BE2C (cell line): Measurements from ENCODE around the gene SCAMP2.

Experiments
- DNase-seq: peaks from one replicate; pipeline ENCODE4 v3.0.0-alpha.2; 2020
- H3K27me3 ChIP-seq: fragments of 250-450 bp; sonication (Bioruptor Pico); 2 replicates; pipeline ENCODE4 v1.5.1; 2020; ENCODE audit warnings: mild to moderate bottlenecking
- H3K36me3 ChIP-seq: fragments of 250-450 bp; sonication (Bioruptor Pico); 2 replicates; pipeline ENCODE4 v1.5.1; 2020; ENCODE audit warnings: mild to moderate bottlenecking
- H3K4me1 ChIP-seq: fragments of 250-450 bp; sonication (Bioruptor Pico); 2 replicates; pipeline ENCODE4 v1.5.1; 2020
- H3K4me3 ChIP-seq: 2 replicates; pipeline ENCODE4 v1.5.1; 2011; ENCODE audit warnings: low read depth, low read length
- H3K9me3 ChIP-seq: fragments of 250-450 bp; sonication (Bioruptor Pico); 2 replicates; pipeline ENCODE4 v1.5.1; 2020
- TF ChIP-seq, protein P1 (sequence below): IDR thresholded peaks from 2 replicates; pipeline ENCODE4 v1.5.1; 2012; ENCODE audit warnings: mild to moderate bottlenecking, low read depth, low read length

SCAMP2 gene

DNA sequence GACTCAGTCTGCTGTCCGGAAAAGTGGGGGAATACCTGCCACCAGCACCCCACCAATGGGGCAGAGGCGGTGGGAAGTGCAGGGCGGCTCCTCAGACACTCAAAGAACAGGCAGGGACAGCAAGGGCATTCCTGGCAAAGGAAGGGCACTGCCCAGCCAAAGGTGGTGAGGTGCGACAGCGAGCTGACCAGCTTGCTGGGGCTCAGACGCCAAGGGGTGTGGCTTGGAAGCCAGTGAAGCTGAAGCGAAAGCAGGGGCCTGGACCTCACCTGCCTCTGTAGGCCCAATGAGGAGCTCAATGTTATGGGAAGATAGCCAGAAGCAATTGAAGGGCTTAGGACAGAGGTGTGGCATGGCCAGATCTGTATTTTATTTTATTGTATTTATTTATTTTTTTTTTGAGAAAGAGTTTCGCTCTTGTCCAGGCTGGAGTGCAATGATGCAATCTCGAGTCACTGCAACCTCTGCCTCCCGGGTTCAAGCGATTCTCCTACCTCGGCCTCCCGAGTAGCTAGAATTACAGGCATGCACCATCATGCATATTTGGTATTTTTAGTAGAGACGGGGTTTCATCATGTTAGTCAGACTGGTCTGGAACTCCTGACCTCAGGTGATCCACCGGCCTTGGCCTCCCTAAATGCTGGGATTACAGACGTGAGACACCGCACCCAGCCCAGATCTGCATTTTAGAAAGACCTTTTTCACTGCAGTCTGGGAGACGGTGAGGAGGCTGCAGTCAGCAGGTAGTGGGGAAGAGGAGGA is 64.9 kb downstream of the SCAMP2 start:
- H3K9me3 ChIP-seq, result no peaks in the 10 kb centered on the region
- TF ChIP-seq, protein P1, sequence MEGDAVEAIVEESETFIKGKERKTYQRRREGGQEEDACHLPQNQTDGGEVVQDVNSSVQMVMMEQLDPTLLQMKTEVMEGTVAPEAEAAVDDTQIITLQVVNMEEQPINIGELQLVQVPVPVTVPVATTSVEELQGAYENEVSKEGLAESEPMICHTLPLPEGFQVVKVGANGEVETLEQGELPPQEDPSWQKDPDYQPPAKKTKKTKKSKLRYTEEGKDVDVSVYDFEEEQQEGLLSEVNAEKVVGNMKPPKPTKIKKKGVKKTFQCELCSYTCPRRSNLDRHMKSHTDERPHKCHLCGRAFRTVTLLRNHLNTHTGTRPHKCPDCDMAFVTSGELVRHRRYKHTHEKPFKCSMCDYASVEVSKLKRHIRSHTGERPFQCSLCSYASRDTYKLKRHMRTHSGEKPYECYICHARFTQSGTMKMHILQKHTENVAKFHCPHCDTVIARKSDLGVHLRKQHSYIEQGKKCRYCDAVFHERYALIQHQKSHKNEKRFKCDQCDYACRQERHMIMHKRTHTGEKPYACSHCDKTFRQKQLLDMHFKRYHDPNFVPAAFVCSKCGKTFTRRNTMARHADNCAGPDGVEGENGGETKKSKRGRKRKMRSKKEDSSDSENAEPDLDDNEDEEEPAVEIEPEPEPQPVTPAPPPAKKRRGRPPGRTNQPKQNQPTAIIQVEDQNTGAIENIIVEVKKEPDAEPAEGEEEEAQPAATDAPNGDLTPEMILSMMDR, result no peak
- no peak overlapping the region for H3K4me3 ChIP-seq
- H3K36me3 ChIP-seq, result peaks cover 12% of the 10 kb centered on the region
- no peaks in the 10 kb centered on the region for H3K27me3 ChIP-seq
- no peaks in the 10 kb centered on the region for H3K4me1 ChIP-seq
- DNase-seq, result no peak

DNA sequence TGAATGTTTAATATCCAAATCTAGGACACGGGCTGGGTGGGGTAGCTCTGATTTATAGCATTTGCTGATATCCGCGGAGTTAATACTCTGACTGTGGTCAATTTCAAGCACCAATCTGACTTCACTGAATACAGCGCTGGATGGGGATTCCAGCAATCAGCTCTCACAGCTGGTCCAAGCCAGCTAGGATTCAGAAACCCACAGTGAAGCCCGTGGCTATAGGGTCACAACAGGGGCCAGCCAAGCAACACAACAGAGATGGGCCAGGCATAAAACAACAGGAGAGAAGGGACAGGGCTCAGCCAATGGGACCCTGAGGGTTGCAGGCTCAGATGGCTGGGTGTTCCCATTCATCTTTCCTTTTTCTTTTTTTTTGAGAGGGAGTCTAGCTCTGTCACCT is 65.9 kb downstream of the SCAMP2 start:
- no peaks in the 10 kb centered on the region for H3K27me3 ChIP-seq
- H3K4me1 ChIP-seq, result no peaks in the 10 kb centered on the region
- H3K9me3 ChIP-seq, result no peaks in the 10 kb centered on the region
- no peak for DNase-seq
- H3K36me3 ChIP-seq, result peaks cover 22% of the 10 kb centered on the region
- TF ChIP-seq, protein P1, result no peak
- no peak overlapping the region for H3K4me3 ChIP-seq

DNA sequence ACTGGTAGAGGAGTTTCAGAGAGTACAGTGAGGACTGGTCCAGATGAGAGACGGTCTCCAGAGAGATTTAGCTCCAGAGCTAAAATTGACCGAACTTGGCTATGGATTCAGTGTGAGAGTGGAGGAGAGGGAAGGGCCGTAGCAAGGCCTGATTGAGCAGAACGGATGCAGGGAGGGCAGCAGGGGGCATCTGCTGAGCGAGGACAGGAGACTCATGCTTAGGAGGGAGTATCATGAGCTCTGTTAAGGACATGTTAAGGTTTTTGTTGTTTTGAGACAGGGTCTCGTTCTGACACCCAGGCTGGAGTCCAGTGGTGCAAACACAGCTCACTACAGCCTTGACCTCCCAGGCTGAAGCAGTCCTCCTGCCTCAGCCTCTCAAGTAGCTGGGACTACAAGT is 68.2 kb downstream of the SCAMP2 start:
- TF ChIP-seq, protein P1, result no peak
- peaks cover 46% of the 10 kb centered on the region for H3K36me3 ChIP-seq
- H3K4me3 ChIP-seq, result no peak overlapping the region
- H3K9me3 ChIP-seq, result no peaks in the 10 kb centered on the region
- H3K4me1 ChIP-seq, result no peaks in the 10 kb centered on the region
- no peaks in the 10 kb centered on the region for H3K27me3 ChIP-seq
- no peak for DNase-seq

DNA sequence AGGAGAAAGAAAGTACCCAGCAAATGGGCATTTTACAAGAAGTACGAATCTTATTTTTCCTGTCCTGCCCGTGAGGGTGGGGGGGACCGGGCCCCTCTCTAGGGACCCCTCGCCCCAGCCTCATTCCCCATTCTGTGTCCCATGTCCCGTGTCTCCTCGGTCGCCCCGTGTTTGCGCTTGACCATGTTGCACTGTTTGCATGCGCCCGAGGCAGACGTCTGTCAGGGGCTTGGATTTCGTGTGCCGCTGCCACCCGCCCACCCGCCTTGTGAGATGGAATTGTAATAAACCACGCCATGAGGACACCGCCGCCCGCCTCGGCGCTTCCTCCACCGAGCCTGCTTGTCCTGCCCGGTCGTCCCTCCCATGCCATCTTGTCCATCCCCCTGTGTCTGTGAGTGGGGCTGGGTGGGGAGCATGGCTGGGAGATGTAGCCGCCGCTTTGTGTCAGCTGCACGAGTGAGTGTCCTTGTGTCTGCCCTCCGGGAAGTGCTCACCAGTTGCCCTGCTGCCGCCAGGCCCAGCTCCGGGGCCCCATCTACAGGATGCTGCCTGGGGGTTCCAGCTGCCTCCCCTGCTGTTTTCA is 70.2 kb downstream of the SCAMP2 start:
- H3K4me3 ChIP-seq, result no peak overlapping the region
- H3K36me3 ChIP-seq, result peaks cover 63% of the 10 kb centered on the region
- H3K27me3 ChIP-seq, result no peaks in the 10 kb centered on the region
- DNase-seq, result no peak
- no peaks in the 10 kb centered on the region for H3K9me3 ChIP-seq
- TF ChIP-seq, protein P1, result no peak
- H3K4me1 ChIP-seq, result no peaks in the 10 kb centered on the region

DNA sequence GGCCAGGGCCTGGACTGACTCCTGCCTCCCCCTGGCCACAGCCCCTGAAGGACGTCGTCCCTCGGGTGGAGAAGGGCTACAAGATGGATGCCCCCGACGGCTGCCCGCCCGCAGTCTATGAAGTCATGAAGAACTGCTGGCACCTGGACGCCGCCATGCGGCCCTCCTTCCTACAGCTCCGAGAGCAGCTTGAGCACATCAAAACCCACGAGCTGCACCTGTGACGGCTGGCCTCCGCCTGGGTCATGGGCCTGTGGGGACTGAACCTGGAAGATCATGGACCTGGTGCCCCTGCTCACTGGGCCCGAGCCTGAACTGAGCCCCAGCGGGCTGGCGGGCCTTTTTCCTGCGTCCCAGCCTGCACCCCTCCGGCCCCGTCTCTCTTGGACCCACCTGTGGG is 70.9 kb downstream of the SCAMP2 start:
- no peak overlapping the region for H3K4me3 ChIP-seq
- H3K27me3 ChIP-seq, result no peaks in the 10 kb centered on the region
- TF ChIP-seq, protein P1, result no peak
- peaks cover 63% of the 10 kb centered on the region for H3K36me3 ChIP-seq
- no peak for DNase-seq
- no peaks in the 10 kb centered on the region for H3K4me1 ChIP-seq
- H3K9me3 ChIP-seq, result no peaks in the 10 kb centered on the region

DNA sequence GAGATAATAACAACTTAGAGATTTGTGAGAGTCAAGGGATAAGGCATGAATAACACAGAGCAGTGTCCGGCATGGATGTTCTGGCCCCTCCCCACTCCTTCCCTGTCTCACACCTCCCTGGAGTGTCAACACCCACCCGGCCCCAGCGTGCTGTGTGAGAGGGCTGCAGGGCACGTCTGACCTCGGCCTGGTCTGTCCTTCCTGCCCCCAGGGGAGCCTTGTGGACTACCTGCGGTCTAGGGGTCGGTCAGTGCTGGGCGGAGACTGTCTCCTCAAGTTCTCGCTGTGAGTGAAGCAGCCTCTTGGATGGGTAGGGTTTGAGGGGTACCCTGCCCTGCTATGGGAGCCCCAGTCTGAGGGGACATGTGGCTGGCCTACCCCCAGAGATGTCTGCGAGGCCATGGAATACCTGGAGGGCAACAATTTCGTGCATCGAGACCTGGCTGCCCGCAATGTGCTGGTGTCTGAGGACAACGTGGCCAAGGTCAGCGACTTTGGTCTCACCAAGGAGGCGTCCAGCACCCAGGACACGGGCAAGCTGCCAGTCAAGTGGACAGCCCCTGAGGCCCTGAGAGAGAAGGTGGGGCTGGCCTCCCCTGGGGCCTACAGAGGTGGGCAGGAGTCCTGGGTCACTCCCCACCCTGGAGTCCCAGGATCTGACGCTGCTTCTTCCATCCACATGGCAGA is 71.7 kb downstream of the SCAMP2 start:
- Histone ChIP-seq H3K36me3 (peaks cover 63% of the 10 kb centered on the region), H3K4me1 (no peaks in the 10 kb centered on the region), H3K9me3 (no peaks in the 10 kb centered on the region), H3K27me3 (no peaks in the 10 kb centered on the region), H3K4me3 (no peak overlapping the region)
- TF ChIP-seq, protein P1, result no peak
- DNase-seq, result no peak
